ENCODE results near the gene ADAMTS3. TPM values are rescaled to one million over a fixed set of nuclear protein-coding genes. Genes with fewer than 3 reads are reported as not detected.

The ADAMTS3 gene
- total and polyA plus RNA-seq, 7 experiments from 2014 or later, result 0.07 TPM; not detected in 6

DNA sequence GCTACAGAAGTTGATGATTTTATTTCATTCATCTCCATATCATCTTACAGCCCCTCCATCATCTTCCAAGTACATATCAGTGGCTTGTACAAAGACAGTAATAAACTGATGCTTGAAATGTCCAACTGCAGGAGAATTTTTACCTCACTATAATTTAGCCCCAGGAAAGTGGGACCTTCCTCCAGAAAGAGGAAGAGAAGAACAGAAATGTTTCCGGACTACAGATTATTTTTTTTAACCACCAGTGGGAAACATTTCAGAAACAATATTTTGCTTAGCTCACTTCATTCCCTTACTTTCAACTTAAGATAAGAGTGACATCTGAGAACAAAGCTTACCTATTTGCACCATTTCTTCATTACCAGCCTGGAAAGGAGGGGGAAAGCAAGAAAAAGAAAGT, 2.0 kb downstream of the ADAMTS3 start:
- H3K4me3 ChIP-seq (ENCODE audit: low read length), result no peak overlapping the region
- DNase-seq (no peak), ATAC-seq (no peak)
- no peaks in the 10 kb centered on the region for H3K4me1 ChIP-seq (ENCODE audit: control insufficient read depth in 2 of 2, insufficient read depth in 2 of 2, low read length in 2 of 2)
- Mint-ChIP-seq H3K9me3 (peaks cover 0 to 10% (median 0%) of the 10 kb centered on the region in 11 donors), H3K36me3 (peaks cover 0 to 5% (median 0%) of the 10 kb centered on the region in 5 donors), H3K4me1 (peaks cover 9 to 30% (median 19%) of the 10 kb centered on the region in 7 donors), H3K27me3 (peaks cover 49 to 66% (median 57%) of the 10 kb centered on the region in 5 donors), H3K4me3 (peak overlapping the region in 7 of 10 donors; percentile 60 to 86 (median 71)), H3K27ac (no peak overlapping the region)
- no peaks in the 10 kb centered on the region for H3K36me3 ChIP-seq (ENCODE audit: control insufficient read depth in 2 of 3, insufficient read depth in 3 of 3, low read length in 3 of 3)
- no peak overlapping the region for H3K27ac ChIP-seq (ENCODE audit: low read depth, low read length)
- ChIA-PET CTCF (no interaction called here), POLR2A (no interaction called here)
- no peaks in the 10 kb centered on the region for H3K9me3 ChIP-seq (ENCODE audit: control insufficient read depth in 2 of 3, low read length in 3 of 3)
- intact Hi-C loops (cut with micrococcal nuclease), result no loop called here
- H3K27me3 ChIP-seq (ENCODE audit: control insufficient read depth in 2 of 2, insufficient read depth in 2 of 2, low read length in 2 of 2), result no peaks in the 10 kb centered on the region

DNA sequence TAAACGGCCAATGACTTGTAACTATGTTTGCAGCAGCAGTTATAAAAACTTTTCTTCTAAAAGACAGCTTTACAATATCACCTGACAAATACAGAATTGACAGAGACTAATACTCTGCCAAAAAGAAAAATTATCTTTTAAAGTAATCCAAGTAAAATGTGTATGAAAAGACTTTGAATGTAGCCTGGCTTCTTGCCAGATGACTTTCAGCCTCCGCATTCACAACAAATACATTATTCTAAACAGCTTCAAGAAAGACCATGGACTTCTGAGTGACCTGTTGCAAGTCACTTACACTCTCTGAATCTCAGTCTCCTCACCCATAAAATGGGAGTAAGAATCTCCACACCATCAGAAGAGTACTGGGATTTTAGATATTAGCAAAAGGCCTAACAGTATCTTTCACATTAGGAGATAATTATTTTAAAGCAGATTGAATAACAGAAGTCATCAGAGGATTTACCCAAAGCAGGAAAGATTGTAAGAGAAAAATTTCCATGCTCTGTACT, 2.5 kb downstream of the ADAMTS3 start:
- Mint-ChIP-seq H3K27ac (no peak overlapping the region), H3K4me1 (peaks cover 9 to 30% (median 19%) of the 10 kb centered on the region in 7 donors)

DNA sequence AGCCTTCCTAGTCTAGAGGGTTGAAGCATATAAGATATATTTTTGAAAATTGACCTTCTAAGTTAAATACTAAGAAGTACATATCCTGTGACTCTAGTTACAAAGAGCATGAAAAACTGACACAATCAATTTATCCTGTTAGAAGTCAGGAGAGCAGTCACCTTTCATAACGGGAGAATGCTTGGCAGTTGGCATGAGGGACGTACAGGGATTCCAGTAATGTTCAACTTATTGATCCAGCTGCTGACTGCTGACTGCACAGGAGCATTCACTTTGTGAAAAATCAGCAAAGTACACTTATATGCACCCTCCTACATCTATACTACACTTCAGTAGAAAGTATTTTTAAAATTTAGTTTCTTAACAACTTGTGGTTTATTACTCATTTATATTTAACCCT, 4.2 kb downstream of the ADAMTS3 start:
- no peaks in the 10 kb centered on the region for H3K36me3 ChIP-seq (ENCODE audit: control insufficient read depth in 2 of 3, insufficient read depth in 3 of 3, low read length in 3 of 3)
- Mint-ChIP-seq H3K4me1 (peaks cover 9 to 27% (median 17%) of the 10 kb centered on the region in 7 donors), H3K27me3 (peaks cover 35 to 47% (median 39%) of the 10 kb centered on the region in 5 donors), H3K27ac (no peak overlapping the region), H3K36me3 (peaks cover 0 to under 1% (median 0%) of the 10 kb centered on the region in 5 donors), H3K9me3 (peaks cover 0 to 7% (median 0%) of the 10 kb centered on the region in 11 donors), H3K4me3 (no peak overlapping the region)
- no peaks in the 10 kb centered on the region for H3K27me3 ChIP-seq (ENCODE audit: control insufficient read depth in 2 of 2, insufficient read depth in 2 of 2, low read length in 2 of 2)
- DNase-seq (no peak), ATAC-seq (no peak)
- CTCF ChIA-PET, result no interaction called here
- H3K4me3 ChIP-seq (ENCODE audit: low read length), result no peak overlapping the region
- no peak overlapping the region for H3K27ac ChIP-seq (ENCODE audit: low read depth, low read length)
- H3K9me3 ChIP-seq (ENCODE audit: control insufficient read depth in 2 of 3, low read length in 3 of 3), result no peaks in the 10 kb centered on the region
- POLR2A ChIA-PET, result no interaction called here
- no peaks in the 10 kb centered on the region for H3K4me1 ChIP-seq (ENCODE audit: control insufficient read depth in 2 of 2, insufficient read depth in 2 of 2, low read length in 2 of 2)
- intact Hi-C loops (cut with micrococcal nuclease), result no loop called here

More for the DNA sequence above, 2.5 kb downstream of the ADAMTS3 start:
- intact Hi-C loops (cut with micrococcal nuclease), result no loop called here
- Histone ChIP-seq H3K36me3 (ENCODE audit: control insufficient read depth in 2 of 3, insufficient read depth in 3 of 3, low read length in 3 of 3) (no peaks in the 10 kb centered on the region), H3K9me3 (ENCODE audit: control insufficient read depth in 2 of 3, low read length in 3 of 3) (no peaks in the 10 kb centered on the region), H3K4me3 (ENCODE audit: low read length) (no peak overlapping the region), H3K27me3 (ENCODE audit: control insufficient read depth in 2 of 2, insufficient read depth in 2 of 2, low read length in 2 of 2) (no peaks in the 10 kb centered on the region), H3K4me1 (ENCODE audit: control insufficient read depth in 2 of 2, insufficient read depth in 2 of 2, low read length in 2 of 2) (no peaks in the 10 kb centered on the region), H3K27ac (ENCODE audit: low read depth, low read length) (no peak overlapping the region)
- peaks cover 49 to 65% (median 52%) of the 10 kb centered on the region in 5 donors for H3K27me3 Mint-ChIP-seq
- ChIA-PET CTCF (no interaction called here), POLR2A (no interaction called here)
- H3K36me3 Mint-ChIP-seq, result peaks cover 0 to 5% (median 0%) of the 10 kb centered on the region in 5 donors
- DNase-seq (no peak), ATAC-seq (no peak)
- peaks cover 0 to 10% (median 0%) of the 10 kb centered on the region in 11 donors for H3K9me3 Mint-ChIP-seq
- H3K4me3 Mint-ChIP-seq, result peak overlapping the region in 1 of 10 donors; percentile 70

DNA sequence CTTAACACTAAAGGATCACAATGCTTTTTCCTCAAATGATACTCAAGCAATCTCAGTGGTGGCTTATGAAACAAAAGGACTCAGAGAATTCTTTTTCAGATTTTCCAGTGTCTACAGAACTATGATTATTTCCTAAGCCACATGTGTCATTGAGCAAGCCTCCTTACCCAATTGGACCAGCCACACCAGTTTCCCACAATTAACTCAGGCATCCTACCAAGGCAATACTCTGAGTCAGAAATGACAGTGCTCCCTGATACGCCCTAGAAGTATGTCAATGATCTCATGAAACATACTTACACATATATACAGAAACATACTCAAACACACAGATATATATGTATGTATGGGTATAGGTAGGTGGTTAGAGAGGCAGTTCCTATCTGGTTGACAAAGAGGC, 4.8 kb downstream of the ADAMTS3 start:
- CTCF ChIA-PET, result no interaction called here

DNA sequence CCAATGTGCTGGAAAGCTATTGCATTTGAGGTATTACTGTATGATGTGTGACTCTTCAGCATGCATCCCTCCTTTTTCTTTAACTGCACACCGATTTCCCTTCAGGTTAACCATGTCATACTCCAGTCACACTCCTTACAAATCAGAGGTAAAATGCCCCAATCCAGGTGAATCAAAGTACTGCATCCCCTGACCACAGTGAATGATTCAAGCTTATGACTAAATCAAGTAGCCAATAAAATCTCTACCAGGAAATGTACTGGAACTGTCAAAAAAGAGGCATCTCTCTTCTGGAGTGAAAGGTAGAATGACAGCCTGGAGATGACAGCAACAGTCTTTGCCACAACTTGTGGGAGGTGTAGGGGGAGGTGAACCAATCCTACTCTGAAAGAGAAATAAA, 10.4 kb downstream of the ADAMTS3 start:
- no peaks in the 10 kb centered on the region for H3K4me1 ChIP-seq (ENCODE audit: control insufficient read depth in 2 of 2, insufficient read depth in 2 of 2, low read length in 2 of 2)
- H3K4me1 Mint-ChIP-seq, result no peaks in the 10 kb centered on the region
- H3K27ac Mint-ChIP-seq, result no peak overlapping the region
- H3K27ac ChIP-seq (ENCODE audit: low read depth, low read length), result no peak overlapping the region
- ChIA-PET POLR2A (no interaction called here), CTCF (no interaction called here)
- no peak for DNase-seq
- H3K9me3 Mint-ChIP-seq, result peaks cover 0 to 8% (median 2%) of the 10 kb centered on the region in 11 donors
- no peaks in the 10 kb centered on the region for H3K36me3 Mint-ChIP-seq
- intact Hi-C loops (cut with micrococcal nuclease), result no loop called here
- ATAC-seq, result no peak
- no peaks in the 10 kb centered on the region for H3K9me3 ChIP-seq (ENCODE audit: control insufficient read depth in 2 of 3, low read length in 3 of 3)
- no peak overlapping the region for H3K4me3 ChIP-seq (ENCODE audit: low read length)
- H3K36me3 ChIP-seq (ENCODE audit: control insufficient read depth in 2 of 3, insufficient read depth in 3 of 3, low read length in 3 of 3), result no peaks in the 10 kb centered on the region
- H3K27me3 ChIP-seq (ENCODE audit: control insufficient read depth in 2 of 2, insufficient read depth in 2 of 2, low read length in 2 of 2), result no peaks in the 10 kb centered on the region
- H3K27me3 Mint-ChIP-seq, result peaks cover 0 to 18% (median 12%) of the 10 kb centered on the region in 5 donors
- H3K4me3 Mint-ChIP-seq, result no peak overlapping the region

More for the DNA sequence above, 4.8 kb downstream of the ADAMTS3 start:
- Mint-ChIP-seq H3K27me3 (peaks cover 31 to 44% (median 36%) of the 10 kb centered on the region in 5 donors), H3K4me3 (no peak overlapping the region), H3K27ac (no peak overlapping the region), H3K36me3 (no peaks in the 10 kb centered on the region), H3K9me3 (peaks cover 0 to 5% (median 0%) of the 10 kb centered on the region in 11 donors), H3K4me1 (peaks cover 7 to 24% (median 15%) of the 10 kb centered on the region in 7 donors)
- no peak for DNase-seq
- H3K9me3 ChIP-seq (ENCODE audit: control insufficient read depth in 2 of 3, low read length in 3 of 3), result no peaks in the 10 kb centered on the region
- no peaks in the 10 kb centered on the region for H3K4me1 ChIP-seq (ENCODE audit: control insufficient read depth in 2 of 2, insufficient read depth in 2 of 2, low read length in 2 of 2)
- H3K27ac ChIP-seq (ENCODE audit: low read depth, low read length), result no peak overlapping the region
- ATAC-seq, result no peak
- POLR2A ChIA-PET, result no interaction called here
- no peaks in the 10 kb centered on the region for H3K36me3 ChIP-seq (ENCODE audit: control insufficient read depth in 2 of 3, insufficient read depth in 3 of 3, low read length in 3 of 3)
- H3K4me3 ChIP-seq (ENCODE audit: low read length), result no peak overlapping the region
- H3K27me3 ChIP-seq (ENCODE audit: control insufficient read depth in 2 of 2, insufficient read depth in 2 of 2, low read length in 2 of 2), result no peaks in the 10 kb centered on the region
- intact Hi-C loops (cut with micrococcal nuclease), result no loop called here

DNA sequence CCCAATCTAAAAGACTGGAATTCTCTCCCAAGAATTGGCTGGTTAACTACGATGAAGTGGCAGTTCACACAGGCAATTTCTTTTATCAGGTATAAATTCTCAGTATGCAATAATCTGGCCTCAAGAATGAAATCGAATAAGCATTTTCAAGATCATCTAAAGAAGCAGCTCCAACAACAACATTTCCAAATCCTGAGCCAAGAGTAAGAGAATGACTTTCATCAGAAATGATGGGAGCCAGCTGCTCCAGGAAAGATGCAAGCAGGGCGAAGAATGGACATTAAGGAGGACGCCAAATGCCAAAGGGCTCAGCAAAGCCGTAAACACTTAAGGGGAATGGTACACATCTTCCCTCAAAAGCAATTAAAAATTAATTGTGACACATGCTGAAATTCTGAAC, 12.0 kb downstream of the ADAMTS3 start:
- H3K36me3 Mint-ChIP-seq, result no peaks in the 10 kb centered on the region

DNA sequence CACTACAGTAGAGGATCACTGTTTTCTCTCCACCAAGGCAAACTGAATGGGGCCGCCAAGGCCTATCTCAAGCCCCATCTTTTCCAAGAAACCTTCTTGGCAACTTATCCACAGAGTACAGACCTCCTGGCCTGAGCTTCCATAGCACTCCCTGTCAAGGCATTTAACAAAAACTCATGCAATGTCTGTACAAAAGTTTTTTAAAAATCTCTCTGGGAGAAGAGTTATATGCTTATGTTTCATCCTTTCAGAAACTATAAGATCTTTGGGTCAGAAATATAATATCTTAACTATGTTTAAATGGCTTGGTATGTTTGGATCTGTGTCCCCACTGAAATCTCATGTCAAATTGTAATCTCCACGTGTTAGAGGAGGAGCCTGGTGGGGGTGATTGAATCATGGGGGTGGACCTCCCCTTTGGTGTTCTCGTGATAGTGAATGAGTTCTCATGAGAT, 13.6 kb downstream of the ADAMTS3 start:
- Mint-ChIP-seq H3K4me3 (no peak overlapping the region), H3K27me3 (peaks cover 0 to 18% (median 12%) of the 10 kb centered on the region in 5 donors), H3K4me1 (no peaks in the 10 kb centered on the region), H3K27ac (no peak overlapping the region), H3K36me3 (no peaks in the 10 kb centered on the region), H3K9me3 (peaks cover 0 to 8% (median 1%) of the 10 kb centered on the region in 11 donors)
- intact Hi-C loops (cut with micrococcal nuclease), result no loop called here
- Histone ChIP-seq H3K9me3 (ENCODE audit: control insufficient read depth in 2 of 3, low read length in 3 of 3) (no peaks in the 10 kb centered on the region), H3K27ac (ENCODE audit: low read depth, low read length) (no peak overlapping the region), H3K4me3 (ENCODE audit: low read length) (no peak overlapping the region), H3K4me1 (ENCODE audit: control insufficient read depth in 2 of 2, insufficient read depth in 2 of 2, low read length in 2 of 2) (no peaks in the 10 kb centered on the region), H3K27me3 (ENCODE audit: control insufficient read depth in 2 of 2, insufficient read depth in 2 of 2, low read length in 2 of 2) (no peaks in the 10 kb centered on the region), H3K36me3 (ENCODE audit: control insufficient read depth in 2 of 3, insufficient read depth in 3 of 3, low read length in 3 of 3) (no peaks in the 10 kb centered on the region)
- no peak for ATAC-seq
- no peak for DNase-seq
- ChIA-PET CTCF (no interaction called here), POLR2A (no interaction called here)

More for the DNA sequence above, 12.0 kb downstream of the ADAMTS3 start:
- intact Hi-C loops (cut with micrococcal nuclease), result no loop called here
- H3K9me3 ChIP-seq (ENCODE audit: control insufficient read depth in 2 of 3, low read length in 3 of 3), result no peaks in the 10 kb centered on the region
- no peak overlapping the region for H3K4me3 Mint-ChIP-seq
- no peaks in the 10 kb centered on the region for H3K36me3 ChIP-seq (ENCODE audit: control insufficient read depth in 2 of 3, insufficient read depth in 3 of 3, low read length in 3 of 3)
- POLR2A ChIA-PET, result no interaction called here
- DNase-seq (no peak), ATAC-seq (no peak)
- no peaks in the 10 kb centered on the region for H3K4me1 ChIP-seq (ENCODE audit: control insufficient read depth in 2 of 2, insufficient read depth in 2 of 2, low read length in 2 of 2)
- no peaks in the 10 kb centered on the region for H3K4me1 Mint-ChIP-seq
- peaks cover 0 to 8% (median 2%) of the 10 kb centered on the region in 11 donors for H3K9me3 Mint-ChIP-seq
- no peaks in the 10 kb centered on the region for H3K27me3 ChIP-seq (ENCODE audit: control insufficient read depth in 2 of 2, insufficient read depth in 2 of 2, low read length in 2 of 2)
- peaks cover 0 to 18% (median 12%) of the 10 kb centered on the region in 5 donors for H3K27me3 Mint-ChIP-seq
- CTCF ChIA-PET, result no interaction called here
- H3K27ac ChIP-seq (ENCODE audit: low read depth, low read length), result no peak overlapping the region
- H3K4me3 ChIP-seq (ENCODE audit: low read length), result no peak overlapping the region
- H3K27ac Mint-ChIP-seq, result no peak overlapping the region
